Epithelial cell of esophagus (primary cell): ENCODE measurements around the gene SENP1.
A peak's percentile ranks its signal among the peaks of the same experiment; 100 is the strongest.

Source experiments
- DNase-seq: peaks from one replicate; pipeline ENCODE4 v3.0.0; 2010; ENCODE audit warnings: low read depth
- H3K4me3 ChIP-seq: 2 replicates; pipeline ENCODE4 v1.5.1; 2011; ENCODE audit warnings: mild to moderate bottlenecking, low read length, control low read depth
- CTCF ChIP-seq: IDR thresholded peaks from 2 replicates; pipeline ENCODE4 v1.5.1; 2011; ENCODE audit warnings: low read depth, mild to moderate bottlenecking, low read length, control low read depth, inconsistent platforms; ENCODE audit not compliant: insufficient read depth; ENCODE audit errors: missing control alignments

Gene SENP1

GRCh38 chr12:48008349-48008748 lies 97.5 kb downstream of the SENP1 start:
- TF ChIP-seq CTCF: no peak
- no peak overlapping the region for H3K4me3 ChIP-seq
- DNase-seq: no peak

- no peak for TF ChIP-seq CTCF
- DNase-seq: no peak
- no peak overlapping the region for H3K4me3 ChIP-seq
These were observed 98.7 kb downstream of the SENP1 start for GRCh38 chr12:48007206-48007605.

GRCh38 chr12:48005750-48006021 lies 100.2 kb downstream of the SENP1 start:
- no peak for TF ChIP-seq CTCF
- no peak overlapping the region for H3K4me3 ChIP-seq
- DNase-seq: no peak

- no peak for DNase-seq
- H3K4me3 ChIP-seq: no peak overlapping the region
- TF ChIP-seq CTCF: no peak
These were observed 100.7 kb downstream of the SENP1 start for GRCh38 chr12:48005001-48005749.

GRCh38 chr12:48004053-48004941 lies 101.6 kb downstream of the SENP1 start, which contains the start of gene COL2A1:
COL2A1 (minus strand) TSS chr12:48004476; CDS start chr12:48004321, 155 bp downstream.
- no peak within 1 kb of the TSS for H3K4me3 ChIP-seq
- peak; percentile 38 for DNase-seq
- no peak for TF ChIP-seq CTCF

GRCh38 chr12:48003226-48004052 lies 102.4 kb downstream of the SENP1 start:
- peak; percentile 24 for DNase-seq
- no peak for TF ChIP-seq CTCF
- H3K4me3 ChIP-seq: no peak overlapping the region
